Liver (tissue), 9 donors: Measurements from ENCODE around the gene GLIPR2. TPM values are rescaled to one million over a fixed set of nuclear protein-coding genes. Genes with fewer than 3 reads are reported as not detected.

Experiments
- DNase-seq: peaks from one replicate; pipeline ENCODE4 v3.0.0-alpha.2; 2017; ENCODE audit warnings: low spot score
- H3K27ac ChIP-seq, 2 donors: one replicate each; pipeline ENCODE4 v1.7.0; 2013; ENCODE audit warnings: inconsistent platforms in 2 of 2, low read length in 2 of 2, control low read depth in 1 of 2, low read depth in 1 of 2, mild to moderate bottlenecking in 1 of 2
- H3K27me3 ChIP-seq, 4 donors: one replicate each; pipeline versions ENCODE4 v1.6.1 to v1.7.0; 2013; ENCODE audit warnings: low read length in 3 of 4, inconsistent platforms in 1 of 4, mild to moderate bottlenecking in 1 of 4, moderate library complexity in 1 of 4; ENCODE audit not compliant: control insufficient read depth in 4 of 4, insufficient read depth in 4 of 4
- H3K36me3 ChIP-seq, 4 donors: one replicate each; pipeline versions ENCODE4 v1.6.1 to v1.7.0; 2013; ENCODE audit warnings: low read length in 3 of 4, mild to moderate bottlenecking in 3 of 4, low read depth in 1 of 4, moderate library complexity in 1 of 4; ENCODE audit not compliant: control insufficient read depth in 4 of 4, insufficient read depth in 3 of 4
- H3K4me1 ChIP-seq, 4 donors: one replicate each; pipeline versions ENCODE4 v1.6.1 to v1.7.0; 2013; ENCODE audit warnings: low read length in 3 of 4, mild to moderate bottlenecking in 3 of 4, moderate library complexity in 1 of 4; ENCODE audit not compliant: control insufficient read depth in 4 of 4, insufficient read depth in 4 of 4
- H3K4me3 ChIP-seq, 3 donors: one replicate each; pipeline versions ENCODE4 v1.6.1 to v1.7.0; 2013; ENCODE audit warnings: low read length in 3 of 3, control low read depth in 1 of 3, low read depth in 1 of 3, mild to moderate bottlenecking in 1 of 3
- H3K9ac ChIP-seq, 2 donors: one replicate each; pipeline ENCODE4 v1.7.0; 2013; ENCODE audit warnings: low read length in 2 of 2, mild to moderate bottlenecking in 2 of 2, moderate library complexity in 2 of 2, control low read depth in 1 of 2, low read depth in 1 of 2
- H3K9me3 ChIP-seq, 4 donors: one replicate each; pipeline versions ENCODE4 v1.6.1 to v1.7.0; 2013; ENCODE audit warnings: low read length in 3 of 4; ENCODE audit not compliant: control insufficient read depth in 4 of 4
- ATF3 ChIP-seq: IDR thresholded peaks from 2 replicates; pipeline ENCODE4 v1.6.1; 2016; ENCODE audit warnings: antibody characterized with exemption
- CTCF ChIP-seq: fragments of 150-350 bp; IDR thresholded peaks from 2 replicates; pipeline ENCODE4 v1.5.1; 2017; ENCODE audit warnings: improper control_type of control experiment, low read depth, low read length; ENCODE audit not compliant: missing input control
- EGR1 ChIP-seq, 2 donors: IDR thresholded peaks; 2 replicates each; pipeline ENCODE4 v1.6.1; 2016 to 2018; ENCODE audit warnings: antibody characterized with exemption in 2 of 2, low read depth in 2 of 2
- FOXA1 ChIP-seq: IDR thresholded peaks from 2 replicates; pipeline ENCODE4 v1.6.1; 2016; ENCODE audit warnings: antibody characterized with exemption
- FOXA2 ChIP-seq: IDR thresholded peaks from 2 replicates; pipeline ENCODE4 v1.6.1; 2016; ENCODE audit warnings: antibody characterized with exemption
- GABPA ChIP-seq, 2 donors: IDR thresholded peaks in 1 of 2; conservative IDR thresholded peaks in 1 of 2; 2 replicates each; pipeline ENCODE4 v1.6.1; 2016; ENCODE audit warnings: antibody characterized with exemption in 2 of 2, mild to moderate bottlenecking in 1 of 2, moderate library complexity in 1 of 2
- HNF4A ChIP-seq, 2 donors: conservative IDR thresholded peaks; 2 replicates each; pipeline ENCODE4 v1.6.1; 2016; ENCODE audit warnings: antibody characterized with exemption in 2 of 2, mild to moderate bottlenecking in 2 of 2
- HNF4G ChIP-seq: IDR thresholded peaks from 2 replicates; pipeline ENCODE4 v1.6.1; 2016; ENCODE audit warnings: antibody characterized with exemption
- NR2F2 ChIP-seq: IDR thresholded peaks from 2 replicates; pipeline ENCODE4 v1.6.1; 2016; ENCODE audit warnings: antibody characterized with exemption
- RAD21 ChIP-seq, 2 donors: IDR thresholded peaks; 2 replicates each; pipeline ENCODE4 v1.6.1; 2016; ENCODE audit warnings: antibody characterized with exemption in 2 of 2, mild to moderate bottlenecking in 2 of 2
- RXRA ChIP-seq, 2 donors: IDR thresholded peaks; 2 replicates each; pipeline ENCODE4 v1.6.1; 2017 to 2018; ENCODE audit warnings: antibody characterized with exemption in 2 of 2, mild to moderate bottlenecking in 1 of 2
- SP1 ChIP-seq: IDR thresholded peaks from 2 replicates; pipeline ENCODE4 v1.6.1; 2018; ENCODE audit warnings: antibody characterized with exemption, mild to moderate bottlenecking
- TAF1 ChIP-seq: conservative IDR thresholded peaks from 2 replicates; pipeline ENCODE4 v1.6.1; 2016; ENCODE audit warnings: antibody characterized with exemption, mild to moderate bottlenecking
- YY1 ChIP-seq: IDR thresholded peaks from 2 replicates; pipeline ENCODE4 v1.6.1; 2016; ENCODE audit warnings: antibody characterized with exemption, mild to moderate bottlenecking
- WGBS: extraction: QIAGEN DNeasy Blood & Tissue Kit; methylation state at CpG from one replicate; pipeline ENCODE4 v1.1.7; 2013; 5-methylcytosine and 5-hydroxymethylcytosine counted together
- polyA plus RNA-seq, 2 donors: library from polyadenylated mRNA; stranded (reverse) in 1 of 2; unstranded in 1 of 2; fragments of 200-250 nt in 1 of 2; fragments of >200 nt in 1 of 2; fragmentation: Nextera tagmentation in 1 of 2; extraction: Ambion mirVana in 1 of 2; gene quantifications; one replicate each; pipeline versions ENCODE4 v1.2.1 to v1.2.3, GENCODE V29; 2013 to 2015
- total RNA-seq, 2 donors: library from RNA; depleted of rRNA; stranded (reverse); fragments of >200 nt; gene quantifications; one replicate each; pipeline ENCODE4 v1.2.3, GENCODE V29; 2014
- TF ChIP-seq, protein P1 (sequence below): IDR thresholded peaks from 2 replicates; pipeline ENCODE4 v1.6.1; 2016; ENCODE audit warnings: antibody characterized with exemption, mild to moderate bottlenecking
- TF ChIP-seq, protein P2 (sequence below): IDR thresholded peaks from 2 replicates; pipeline ENCODE4 v1.6.1; 2016; ENCODE audit warnings: antibody characterized with exemption
- donor health status: healthy.
- donor health status: healthy.
- donor health status: healthy.
- donor health status: healthy.
- donor health status: healthy.

GLIPR2 gene
- total and polyA plus RNA-seq, 4 donors, result 1.7 to 17.6 (median 2.9) TPM

- 84% methylated on average over 17 of the region's 17 CpGs for WGBS
- TF ChIP-seq ATF3 (no peak), RXRA (IDR thresholded peaks at IDR 0.05) (no peak), FOXA1 (no peak), EGR1 (IDR thresholded peaks at IDR 0.05; ENCODE audit: low read depth in 2 of 2) (no peak), HNF4G (no peak), RAD21 (IDR thresholded peaks at IDR 0.05) (no peak), YY1 (no peak), TAF1 (no peak), FOXA2 (no peak), HNF4A (conservative IDR thresholded peaks at IDR 0.05) (no peak), CTCF (no peak), SP1 (no peak)
- TF ChIP-seq, protein P1, sequence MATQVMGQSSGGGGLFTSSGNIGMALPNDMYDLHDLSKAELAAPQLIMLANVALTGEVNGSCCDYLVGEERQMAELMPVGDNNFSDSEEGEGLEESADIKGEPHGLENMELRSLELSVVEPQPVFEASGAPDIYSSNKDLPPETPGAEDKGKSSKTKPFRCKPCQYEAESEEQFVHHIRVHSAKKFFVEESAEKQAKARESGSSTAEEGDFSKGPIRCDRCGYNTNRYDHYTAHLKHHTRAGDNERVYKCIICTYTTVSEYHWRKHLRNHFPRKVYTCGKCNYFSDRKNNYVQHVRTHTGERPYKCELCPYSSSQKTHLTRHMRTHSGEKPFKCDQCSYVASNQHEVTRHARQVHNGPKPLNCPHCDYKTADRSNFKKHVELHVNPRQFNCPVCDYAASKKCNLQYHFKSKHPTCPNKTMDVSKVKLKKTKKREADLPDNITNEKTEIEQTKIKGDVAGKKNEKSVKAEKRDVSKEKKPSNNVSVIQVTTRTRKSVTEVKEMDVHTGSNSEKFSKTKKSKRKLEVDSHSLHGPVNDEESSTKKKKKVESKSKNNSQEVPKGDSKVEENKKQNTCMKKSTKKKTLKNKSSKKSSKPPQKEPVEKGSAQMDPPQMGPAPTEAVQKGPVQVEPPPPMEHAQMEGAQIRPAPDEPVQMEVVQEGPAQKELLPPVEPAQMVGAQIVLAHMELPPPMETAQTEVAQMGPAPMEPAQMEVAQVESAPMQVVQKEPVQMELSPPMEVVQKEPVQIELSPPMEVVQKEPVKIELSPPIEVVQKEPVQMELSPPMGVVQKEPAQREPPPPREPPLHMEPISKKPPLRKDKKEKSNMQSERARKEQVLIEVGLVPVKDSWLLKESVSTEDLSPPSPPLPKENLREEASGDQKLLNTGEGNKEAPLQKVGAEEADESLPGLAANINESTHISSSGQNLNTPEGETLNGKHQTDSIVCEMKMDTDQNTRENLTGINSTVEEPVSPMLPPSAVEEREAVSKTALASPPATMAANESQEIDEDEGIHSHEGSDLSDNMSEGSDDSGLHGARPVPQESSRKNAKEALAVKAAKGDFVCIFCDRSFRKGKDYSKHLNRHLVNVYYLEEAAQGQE, result no peak
- TF ChIP-seq, protein P2, sequence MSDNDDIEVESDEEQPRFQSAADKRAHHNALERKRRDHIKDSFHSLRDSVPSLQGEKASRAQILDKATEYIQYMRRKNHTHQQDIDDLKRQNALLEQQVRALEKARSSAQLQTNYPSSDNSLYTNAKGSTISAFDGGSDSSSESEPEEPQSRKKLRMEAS, result no peak
- H3K4me1 ChIP-seq, result peaks cover 0 to 2% (median 0%) of the 10 kb centered on the region in 4 donors
- no peaks in the 10 kb centered on the region for H3K9me3 ChIP-seq
- H3K36me3 ChIP-seq, result no peaks in the 10 kb centered on the region
- no peak overlapping the region for H3K9ac ChIP-seq
- no peak overlapping the region for H3K4me3 ChIP-seq
- DNase-seq, result no peak
- H3K27ac ChIP-seq, result no peak overlapping the region
- no peaks in the 10 kb centered on the region for H3K27me3 ChIP-seq
Observed at GRCh38 chr9:36162211-36162738, 25.7 kb downstream of the GLIPR2 start.

DNA sequence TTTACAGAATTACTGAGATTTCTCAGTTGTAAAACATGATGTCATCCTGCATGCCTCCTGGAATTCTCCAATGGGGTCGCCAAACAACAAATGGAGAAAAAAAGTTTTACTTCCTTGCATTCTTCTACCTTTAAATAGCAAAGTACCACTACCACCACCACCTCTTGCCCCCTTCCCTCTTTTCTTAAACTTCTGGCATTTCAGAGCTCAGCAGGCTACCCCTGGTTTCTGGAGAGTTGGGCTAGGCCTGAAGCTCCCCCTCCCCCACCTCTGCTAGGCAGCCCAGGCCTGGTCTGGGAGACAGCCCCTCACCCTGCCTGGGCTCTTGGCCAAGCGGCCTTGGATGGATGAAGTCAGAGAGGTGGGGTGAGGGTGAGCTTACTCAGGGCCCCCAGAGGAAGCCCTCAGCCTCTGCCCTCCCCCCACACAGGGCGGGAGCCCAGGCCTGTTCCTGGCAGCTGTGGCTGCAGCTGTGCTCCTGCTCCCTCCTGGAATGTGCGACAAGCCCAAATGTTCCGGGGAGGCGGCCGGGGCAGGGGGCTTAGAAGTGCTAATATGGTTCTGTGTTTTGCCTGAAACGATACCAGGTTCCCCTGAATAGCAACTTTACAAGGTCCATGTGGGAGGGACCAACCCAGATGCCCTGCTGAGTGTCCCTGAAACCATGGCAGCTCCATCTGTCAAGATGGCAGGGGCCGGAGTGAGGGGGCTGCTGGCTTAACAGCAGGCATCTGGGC is 26.7 kb downstream of the GLIPR2 start:
- 66% methylated on average over 9 of the region's 9 CpGs for WGBS
- Histone ChIP-seq H3K36me3 (no peaks in the 10 kb centered on the region), H3K4me1 (peaks cover 0 to 2% (median 0%) of the 10 kb centered on the region in 4 donors), H3K4me3 (no peak overlapping the region), H3K27ac (peak overlapping the region; percentile 18 to 37), H3K9ac (no peak overlapping the region), H3K27me3 (no peaks in the 10 kb centered on the region), H3K9me3 (no peaks in the 10 kb centered on the region)
- peak; percentile 52 for DNase-seq
- TF ChIP-seq NR2F2, result no peak
- TF ChIP-seq GABPA (IDR thresholded peaks at IDR 0.05 in 1 of 2, conservative IDR thresholded peaks at IDR 0.05 in 1 of 2), result no peak
- no peak for TF ChIP-seq FOXA1
- TF ChIP-seq, protein P1, result no peak
- no peak for TF ChIP-seq HNF4A (conservative IDR thresholded peaks at IDR 0.05)
